Erythroblast (primary cell): ENCODE results near the gene ZNF384.

ENCODE experiments used
- GATA1 ChIP-seq: IDR thresholded peaks from 2 replicates; pipeline ENCODE4 v1.6.1; 2011; ENCODE audit warnings: low read depth, mild to moderate bottlenecking, control low read depth, low read length, moderate library complexity
- POLR2A ChIP-seq: IDR thresholded peaks from 2 replicates; pipeline ENCODE4 v1.6.1; 2011; ENCODE audit warnings: mild to moderate bottlenecking, low read length

GRCh38 chr12:6736754-6737153 lies 47.6 kb upstream of the ZNF384 start:
- TF ChIP-seq POLR2A, result no peak
- no peak for TF ChIP-seq GATA1
